ENCODE measurements around the gene PGM5.

Gene PGM5

DNA sequence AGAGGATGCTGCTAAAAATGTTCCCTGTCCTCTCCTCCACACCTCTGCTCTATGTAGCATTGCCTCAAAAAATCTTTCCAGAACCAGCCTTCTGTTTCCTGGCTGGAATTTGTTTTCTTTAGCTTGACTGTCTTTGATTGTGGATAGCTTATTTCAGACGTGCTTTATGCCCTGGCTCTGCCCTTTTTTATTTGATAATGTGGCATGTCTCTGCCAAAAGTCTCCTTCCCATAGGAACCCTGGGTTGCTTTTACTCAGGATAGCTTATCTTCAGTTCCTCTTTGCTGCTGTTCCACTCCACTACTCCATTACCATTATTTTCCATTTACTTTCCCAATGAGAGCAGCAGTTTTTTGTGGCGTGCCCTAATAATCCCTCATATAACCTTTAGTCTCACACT lies 185.2 kb downstream of the PGM5 start:
- no peak for DNase-seq

DNA sequence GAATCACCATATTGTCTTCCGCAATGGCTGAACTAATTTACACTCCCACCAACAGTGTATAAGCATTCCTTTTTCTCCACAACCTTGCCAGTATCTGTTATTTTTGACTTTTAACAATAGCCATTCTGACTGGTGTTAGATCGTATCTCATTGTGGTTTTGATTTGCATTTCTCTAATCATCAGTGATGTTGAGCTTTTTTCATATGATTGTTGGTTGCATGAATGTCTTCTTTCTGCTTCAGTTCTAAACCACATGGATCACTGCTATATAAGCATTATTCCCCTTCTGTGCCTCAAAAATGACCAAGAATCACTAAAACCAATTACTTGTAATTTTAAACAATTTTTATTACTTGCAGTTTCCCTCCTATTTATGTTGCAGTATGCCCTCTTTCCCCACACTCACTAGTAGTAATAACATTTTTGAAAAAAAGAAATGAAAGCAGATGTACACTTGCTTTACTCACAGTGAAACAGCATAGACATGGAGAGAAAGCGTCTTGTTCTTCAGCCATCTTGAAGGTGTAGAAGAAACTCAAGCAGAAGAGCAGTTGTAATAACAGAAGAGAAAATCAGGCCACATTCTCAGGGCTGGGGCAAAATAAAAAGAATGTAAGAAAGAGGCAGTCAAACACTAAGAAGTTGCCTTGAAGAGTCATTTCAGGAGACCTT lies 188.8 kb downstream of the PGM5 start:
- no peak for DNase-seq

DNA sequence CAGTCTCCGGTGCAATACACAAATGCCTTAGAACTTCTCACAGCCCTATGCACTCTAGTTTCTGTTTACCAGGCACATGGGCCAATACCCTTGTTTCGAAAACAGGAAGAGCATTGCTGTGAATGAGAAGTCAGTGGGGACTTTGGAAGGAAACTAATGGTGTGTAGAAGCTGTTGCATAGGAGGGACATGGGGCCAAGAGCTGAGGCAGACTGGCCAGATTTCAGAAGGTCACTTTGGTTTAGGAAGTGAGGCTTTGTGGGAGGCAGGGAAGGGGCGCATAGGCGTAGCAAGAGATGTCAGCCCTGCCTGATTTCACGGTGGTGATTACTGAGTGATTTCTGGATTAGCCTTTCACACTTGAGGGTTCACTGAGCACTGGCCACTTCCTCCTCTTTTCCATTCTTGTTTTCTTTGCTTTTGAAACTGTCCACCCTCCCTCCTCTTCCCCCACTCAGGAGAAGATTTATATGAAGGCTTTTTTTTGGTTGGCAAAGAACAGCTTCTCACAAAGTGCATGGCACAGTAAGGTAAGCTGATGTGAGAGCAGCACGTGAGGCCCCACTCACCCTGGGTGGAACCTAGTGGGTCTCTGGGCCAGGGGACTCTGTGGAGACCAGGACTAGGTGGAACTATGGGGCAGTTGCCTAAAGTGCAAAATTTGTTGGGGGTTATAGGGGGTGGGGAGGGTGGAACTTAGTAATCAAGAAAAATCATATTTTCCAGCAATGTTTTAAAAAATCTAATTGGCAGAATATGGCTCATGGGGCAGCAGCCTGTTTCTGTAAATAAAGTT lies 190.4 kb downstream of the PGM5 start:
- DNase-seq: peak; percentile 45

- no peak for DNase-seq
Observed at GRCh38 chr9:68547417-68547816, 191.0 kb downstream of the PGM5 start.

GRCh38 chr9:68548241-68548640 lies 191.8 kb downstream of the PGM5 start:
- no peak for DNase-seq

DNA sequence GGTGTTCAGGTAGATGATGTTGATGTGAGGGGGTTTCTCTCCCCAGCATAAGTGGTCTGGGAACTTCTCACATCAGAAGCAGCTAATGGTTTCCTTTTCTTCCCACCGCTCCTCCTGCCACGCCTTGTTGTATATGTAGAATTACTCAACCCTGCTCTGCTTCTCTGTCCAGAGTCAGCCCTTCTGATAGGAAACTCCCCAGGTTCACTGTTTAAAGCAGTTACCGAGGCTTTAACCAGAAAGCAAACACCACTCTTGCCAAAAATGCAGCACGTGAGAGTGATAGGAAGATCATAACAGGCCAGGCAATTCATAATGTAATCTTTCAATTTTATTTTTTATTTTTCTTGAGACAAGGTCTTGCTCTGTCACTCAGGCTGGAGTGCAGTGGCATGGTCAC lies 194.8 kb downstream of the PGM5 start:
- no peak for DNase-seq

GRCh38 chr9:68552700-68553476 lies 196.5 kb downstream of the PGM5 start:
- no peak for DNase-seq

DNA sequence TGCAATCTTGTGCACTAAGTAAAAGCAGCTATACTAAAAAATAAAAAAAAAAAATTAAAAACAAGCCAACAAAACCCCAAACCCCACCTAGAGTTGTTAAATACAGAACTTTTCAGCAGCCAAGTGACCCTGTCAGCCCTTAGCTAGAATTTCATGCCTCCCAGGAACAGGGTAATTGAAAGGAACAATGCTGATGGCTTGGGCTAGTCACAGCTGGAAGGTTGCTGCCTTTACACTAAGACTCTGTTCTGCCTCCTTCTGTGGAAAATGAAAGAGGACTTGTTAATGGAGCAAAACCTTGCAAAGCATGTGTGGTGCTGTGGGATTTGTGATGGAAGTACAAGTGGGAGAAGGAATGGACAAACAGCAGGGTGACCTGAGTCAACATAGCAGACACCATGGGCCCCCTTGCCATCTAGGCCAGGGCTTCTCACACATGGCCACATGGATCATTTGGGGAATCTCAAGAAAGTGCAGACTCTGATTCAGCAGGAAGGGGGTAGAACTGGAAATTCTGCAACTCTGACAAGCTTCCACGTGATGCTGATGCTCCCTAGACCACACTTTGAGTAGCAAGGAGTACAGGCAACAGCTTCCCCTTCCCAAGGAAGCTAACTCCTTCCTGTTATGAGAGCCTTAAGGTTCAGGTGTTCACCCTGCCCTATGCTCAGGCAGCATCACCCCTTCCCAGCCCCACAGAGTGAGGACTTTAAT lies 199.2 kb downstream of the PGM5 start:
- no peak for DNase-seq

- no peak for DNase-seq
Observed at GRCh38 chr9:68558545-68558944, 202.1 kb downstream of the PGM5 start.

DNA sequence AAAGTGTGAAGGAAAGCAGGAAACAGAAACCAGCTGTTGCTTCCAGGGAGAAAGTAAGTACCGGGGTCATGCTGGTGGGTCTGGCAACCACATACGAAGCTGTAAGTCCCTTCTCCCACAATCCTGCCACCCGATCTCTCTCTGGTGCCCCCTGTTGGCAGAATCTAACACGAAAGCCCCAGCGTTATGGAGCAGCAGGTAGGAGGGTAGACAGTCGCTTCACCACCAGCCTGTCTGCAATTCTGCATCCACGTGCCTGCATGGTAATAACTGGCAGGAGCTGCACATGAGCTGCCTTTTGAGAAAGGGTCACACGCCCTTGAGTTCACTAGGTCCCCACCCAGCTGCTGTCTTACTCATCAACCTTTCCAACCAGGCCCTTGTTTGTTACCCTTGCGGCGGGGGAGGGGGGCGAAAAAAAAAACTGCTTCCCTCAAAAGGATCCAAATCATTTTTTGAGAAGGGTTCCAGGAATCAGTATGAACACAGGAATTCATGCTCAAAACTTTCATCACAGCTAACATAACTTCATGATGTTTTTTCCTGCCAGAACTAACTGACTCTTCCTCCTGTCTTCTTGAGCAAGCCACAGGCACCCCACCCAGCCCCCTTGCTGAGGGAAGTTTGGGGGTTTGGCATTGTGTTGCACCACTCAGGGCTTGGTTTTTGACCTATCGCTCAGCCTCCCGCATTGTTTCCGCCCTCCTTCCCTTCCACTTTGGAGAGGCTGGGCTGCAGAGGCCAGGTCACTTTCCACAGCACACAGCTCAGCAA lies 203.8 kb downstream of the PGM5 start:
- peak; percentile 74 for DNase-seq

- no peak for DNase-seq
Observed at GRCh38 chr9:68562461-68562860, 206.1 kb downstream of the PGM5 start.

GRCh38 chr9:68567565-68567964 lies 211.2 kb downstream of the PGM5 start:
- no peak for DNase-seq

DNA sequence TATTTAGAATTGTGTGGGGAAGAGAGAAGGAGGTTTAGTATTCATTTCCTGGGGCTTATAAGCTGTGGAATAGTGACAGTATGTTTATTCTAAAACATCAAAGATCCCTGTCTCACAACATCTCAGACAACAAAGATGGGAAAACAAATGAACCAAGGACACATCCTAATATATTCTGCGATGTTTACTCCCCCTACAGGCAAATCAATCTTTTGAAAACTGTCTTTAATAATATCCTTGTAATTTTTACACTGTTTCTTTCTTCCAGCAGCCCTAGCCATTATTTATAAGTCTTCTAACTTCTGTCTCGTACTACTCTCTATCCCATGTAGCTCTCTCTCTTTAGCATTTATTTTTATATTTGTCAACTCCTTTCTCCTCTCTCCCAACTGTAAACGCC lies 217.7 kb downstream of the PGM5 start:
- DNase-seq: no peak

DNA sequence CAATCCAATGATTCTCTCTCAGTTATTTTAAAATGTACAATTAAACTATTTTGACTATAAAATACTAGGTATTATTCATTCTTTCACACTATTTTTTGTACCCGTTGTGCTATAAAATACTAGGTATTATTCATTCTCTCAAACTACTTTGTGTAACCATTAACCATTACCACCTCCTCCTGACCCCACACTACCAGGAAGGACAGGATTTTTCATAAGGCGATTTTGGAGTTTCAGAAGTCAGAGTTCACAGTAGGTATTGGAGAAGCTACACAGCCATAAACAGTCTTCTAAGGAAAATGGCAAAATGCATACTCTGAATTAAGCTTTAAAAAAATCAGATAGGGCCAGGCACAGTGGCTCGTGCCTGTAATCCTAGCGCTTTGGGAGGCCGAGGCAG lies 219.4 kb downstream of the PGM5 start:
- no peak for DNase-seq

- no peak for DNase-seq
Observed at GRCh38 chr9:68577774-68578591, 221.6 kb downstream of the PGM5 start.
